Epithelial cell of proximal tubule (primary cell): ENCODE data around the gene DYNC1I1. TPM values are rescaled to one million over a fixed set of nuclear protein-coding genes. Genes with fewer than 3 reads are reported as not detected.

ENCODE experiments used
- DNase-seq: peaks from one replicate; pipeline ENCODE4 v3.0.0-alpha.2; 2011; ENCODE audit warnings: low read depth
- H3K4me3 ChIP-seq: 2 replicates; pipeline ENCODE4 v1.5.1; 2011; ENCODE audit warnings: low read depth, mild to moderate bottlenecking, low read length
- total RNA-seq: library from RNA; depleted of rRNA; stranded (reverse); fragments of >200 nt; gene quantifications from 2 replicates; pipeline ENCODE4 v1.2.3, GENCODE V29; 2015
- TF ChIP-seq, protein P1 (sequence below): conservative IDR thresholded peaks from 2 replicates; pipeline ENCODE4 v1.5.1; 2012; ENCODE audit warnings: low read depth, mild to moderate bottlenecking, low read length

Gene DYNC1I1
- total RNA-seq, 1 donor from 2014 or later = 0.06 TPM

DNA sequence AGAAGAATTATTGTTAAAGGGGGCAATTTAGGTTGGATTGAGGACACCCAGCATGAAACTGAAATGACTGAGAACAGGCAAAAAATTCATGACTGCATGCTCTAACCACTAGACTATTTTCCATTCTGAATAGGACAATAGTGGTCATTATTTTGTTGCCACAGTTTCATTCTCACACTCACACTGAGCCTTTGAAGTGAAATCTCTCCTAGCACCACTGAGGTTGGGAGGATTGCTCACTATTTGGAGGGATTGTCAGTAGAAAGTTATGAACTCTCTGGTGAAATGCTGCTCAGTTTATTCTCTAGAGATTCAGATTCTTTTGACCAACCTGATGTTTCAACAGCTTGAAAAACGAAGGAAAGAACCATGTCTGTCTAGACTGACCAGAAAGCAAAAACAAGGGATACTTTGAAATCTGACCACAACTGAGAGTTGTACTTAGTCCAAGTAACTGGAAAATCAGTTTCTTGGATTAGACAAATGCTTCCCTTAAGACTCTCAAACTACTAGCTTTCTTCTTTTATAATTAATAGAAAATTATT, 191.2 kb downstream of the DYNC1I1 start:
- H3K4me3 ChIP-seq = no peak overlapping the region
- TF ChIP-seq, protein P1, sequence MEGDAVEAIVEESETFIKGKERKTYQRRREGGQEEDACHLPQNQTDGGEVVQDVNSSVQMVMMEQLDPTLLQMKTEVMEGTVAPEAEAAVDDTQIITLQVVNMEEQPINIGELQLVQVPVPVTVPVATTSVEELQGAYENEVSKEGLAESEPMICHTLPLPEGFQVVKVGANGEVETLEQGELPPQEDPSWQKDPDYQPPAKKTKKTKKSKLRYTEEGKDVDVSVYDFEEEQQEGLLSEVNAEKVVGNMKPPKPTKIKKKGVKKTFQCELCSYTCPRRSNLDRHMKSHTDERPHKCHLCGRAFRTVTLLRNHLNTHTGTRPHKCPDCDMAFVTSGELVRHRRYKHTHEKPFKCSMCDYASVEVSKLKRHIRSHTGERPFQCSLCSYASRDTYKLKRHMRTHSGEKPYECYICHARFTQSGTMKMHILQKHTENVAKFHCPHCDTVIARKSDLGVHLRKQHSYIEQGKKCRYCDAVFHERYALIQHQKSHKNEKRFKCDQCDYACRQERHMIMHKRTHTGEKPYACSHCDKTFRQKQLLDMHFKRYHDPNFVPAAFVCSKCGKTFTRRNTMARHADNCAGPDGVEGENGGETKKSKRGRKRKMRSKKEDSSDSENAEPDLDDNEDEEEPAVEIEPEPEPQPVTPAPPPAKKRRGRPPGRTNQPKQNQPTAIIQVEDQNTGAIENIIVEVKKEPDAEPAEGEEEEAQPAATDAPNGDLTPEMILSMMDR = no peak
- DNase-seq = no peak

- no peak for DNase-seq
- H3K4me3 ChIP-seq = no peak overlapping the region
- TF ChIP-seq, protein P1 = no peak
Measured at GRCh38 chr7:95971716-95972115, 199.4 kb downstream of the DYNC1I1 start.

- TF ChIP-seq, protein P1 = no peak
- no peak for DNase-seq
- no peak overlapping the region for H3K4me3 ChIP-seq
Measured at GRCh38 chr7:95972523-95972922, 200.2 kb downstream of the DYNC1I1 start.

DNA sequence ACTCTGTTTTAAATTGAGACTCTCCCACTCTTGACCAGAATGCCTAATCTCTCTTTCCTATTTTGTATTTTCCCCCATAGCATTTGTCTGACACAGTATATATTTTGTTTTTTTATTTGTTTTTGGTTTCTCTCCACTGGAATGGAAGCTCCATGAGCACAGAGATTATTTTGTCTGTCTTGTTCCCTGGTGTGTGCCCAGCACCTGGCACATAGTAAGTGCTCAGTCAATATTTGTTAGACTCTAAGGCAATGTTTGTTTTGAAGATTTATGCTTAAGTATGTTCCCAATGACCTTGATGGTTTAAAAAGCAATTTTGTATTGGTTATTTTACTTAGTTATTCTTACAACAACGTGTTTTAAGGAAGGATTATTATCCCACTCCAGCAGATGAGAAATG, 201.8 kb downstream of the DYNC1I1 start:
- no peak for DNase-seq
- no peak overlapping the region for H3K4me3 ChIP-seq
- TF ChIP-seq, protein P1 = no peak

- no peak for DNase-seq
- TF ChIP-seq, protein P1 = no peak
- no peak overlapping the region for H3K4me3 ChIP-seq
Measured at GRCh38 chr7:95976369-95977060, 204.2 kb downstream of the DYNC1I1 start.

GRCh38 chr7:95977994-95978393, 205.6 kb downstream of the DYNC1I1 start:
- H3K4me3 ChIP-seq = no peak overlapping the region
- TF ChIP-seq, protein P1 = no peak
- no peak for DNase-seq

- H3K4me3 ChIP-seq = no peak overlapping the region
- no peak for DNase-seq
- TF ChIP-seq, protein P1 = no peak
Measured at GRCh38 chr7:95980167-95980566, 207.8 kb downstream of the DYNC1I1 start.
